Measurements from ENCODE around the gene AGR2.
A peak's percentile ranks its signal among the peaks of the same experiment; 100 is the strongest.

The AGR2 gene

GRCh38 chr7:16803881-16804673 is 722 bp downstream of the AGR2 start:
- DNase-seq (ENCODE audit: low read depth) = no peak
- no peak overlapping the region for H3K4me3 ChIP-seq (ENCODE audit: low read depth, low read length)
- TF ChIP-seq CTCF (IDR thresholded peaks at IDR 0.05; ENCODE audit: insufficient read depth, low read depth, low read length, missing control alignments) = no peak

GRCh38 chr7:16803125-16803524 is 1.7 kb downstream of the AGR2 start:
- H3K4me3 ChIP-seq (ENCODE audit: low read depth, low read length) = no peak overlapping the region
- no peak for TF ChIP-seq CTCF (IDR thresholded peaks at IDR 0.05; ENCODE audit: insufficient read depth, low read depth, low read length, missing control alignments)
- no peak for DNase-seq (ENCODE audit: low read depth)

GRCh38 chr7:16801579-16801978 is 3.2 kb downstream of the AGR2 start:
- DNase-seq (ENCODE audit: low read depth) = no peak

GRCh38 chr7:16801111-16801542 is 3.7 kb downstream of the AGR2 start:
- no peak overlapping the region for H3K4me3 ChIP-seq (ENCODE audit: low read depth, low read length)
- peak; percentile 46 for TF ChIP-seq CTCF (IDR thresholded peaks at IDR 0.05; ENCODE audit: insufficient read depth, low read depth, low read length, missing control alignments)
- peak; percentile 24 for DNase-seq (ENCODE audit: low read depth)

More at GRCh38 chr7:16801579-16801978, 3.2 kb downstream of the AGR2 start:
- TF ChIP-seq CTCF (IDR thresholded peaks at IDR 0.05; ENCODE audit: insufficient read depth, low read depth, low read length, missing control alignments) = no peak
- H3K4me3 ChIP-seq (ENCODE audit: low read depth, low read length) = no peak overlapping the region

GRCh38 chr7:16795624-16796023 is 9.2 kb downstream of the AGR2 start:
- no peak overlapping the region for H3K4me3 ChIP-seq (ENCODE audit: low read depth, low read length)
- TF ChIP-seq CTCF (IDR thresholded peaks at IDR 0.05; ENCODE audit: insufficient read depth, low read depth, low read length, missing control alignments) = no peak
- no peak for DNase-seq (ENCODE audit: low read depth)

GRCh38 chr7:16794986-16795385 is 9.8 kb downstream of the AGR2 start:
- H3K4me3 ChIP-seq (ENCODE audit: low read depth, low read length) = no peak overlapping the region
- no peak for TF ChIP-seq CTCF (IDR thresholded peaks at IDR 0.05; ENCODE audit: insufficient read depth, low read depth, low read length, missing control alignments)

More at GRCh38 chr7:16794986-16795385, 9.8 kb downstream of the AGR2 start:
- no peak for DNase-seq (ENCODE audit: low read depth)

Measured in GM12865 (cell line).